ENCODE results near the gene ZNF74. TPM values are rescaled to one million over a fixed set of nuclear protein-coding genes. Genes with fewer than 3 reads are reported as not detected.
A peak's percentile ranks its signal among the peaks of the same experiment; 100 is the strongest.

Gene ZNF74
- total and polyA plus RNA-seq, 10 of the 15 experiments (the other 5 are each of a cell fraction or from before 2014, with no cell fraction given) = 0.37 to 9.3 (median 5.1) TPM

DNA sequence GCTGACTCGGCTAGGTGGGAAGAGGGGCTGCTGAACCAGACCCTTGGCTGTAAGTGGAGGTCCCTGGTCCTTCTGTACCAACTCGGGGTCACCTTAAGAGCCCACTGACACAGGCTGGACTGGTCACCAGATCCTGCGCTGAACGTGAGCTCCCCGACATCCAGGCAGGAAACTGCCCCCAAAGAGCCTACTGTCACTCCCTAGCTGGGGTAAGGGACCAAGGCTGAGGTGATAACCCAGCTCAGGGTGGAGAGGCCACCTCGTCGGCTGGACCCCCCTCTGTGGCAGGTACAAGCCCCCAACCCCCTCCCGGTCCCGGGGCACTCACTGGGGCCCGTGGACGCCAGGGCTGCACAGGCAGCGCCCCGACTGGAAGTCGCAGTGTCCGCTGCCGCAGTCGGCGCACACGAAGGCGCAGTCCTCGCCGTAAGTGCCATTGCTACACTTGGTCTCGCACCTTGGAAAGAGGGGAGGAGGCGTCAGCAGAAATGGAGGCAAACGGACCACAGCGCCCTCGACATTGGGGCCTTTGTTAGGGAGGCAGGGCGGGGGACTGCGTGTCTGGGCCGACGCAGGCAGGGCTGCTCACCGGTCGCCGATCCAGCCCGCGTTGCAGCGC is 36.3 kb downstream of the ZNF74 start:
- POLR2A ChIA-PET = no interaction called here
- RAD21 ChIA-PET (ENCODE audit: unreplicated experiment) = no interaction called here
- H3K27ac ChIP-seq (ENCODE audit: control insufficient read depth, insufficient read depth) = no peak overlapping the region
- no peaks in the 10 kb centered on the region for H3K79me2 ChIP-seq (ENCODE audit: control insufficient read depth, insufficient read depth, low read length)
- no peaks in the 10 kb centered on the region; the same call in 1 of the 2 replicates for H4K20me1 ChIP-seq (ENCODE audit: control insufficient read depth, insufficient read depth)
- no peaks in the 10 kb centered on the region for H3K36me3 ChIP-seq (ENCODE audit: control insufficient read depth in 2 of 2, insufficient read depth in 2 of 2, low read length in 1 of 2)
- intact Hi-C loops (cut with micrococcal nuclease; ENCODE audit: unreplicated experiment) = no loop called here
- H3K9ac ChIP-seq (ENCODE audit: control insufficient read depth, insufficient read depth, low read length) = no peak overlapping the region
- BruUV-seq (replicated peaks) = no TSS peak
- H3K4me2 ChIP-seq (ENCODE audit: control insufficient read depth, insufficient read depth) = 0 out of 2 replicates have a peak overlapping the region, but pooled peaks have one; percentile 41
- CTCF ChIA-PET = no interaction called here
- peak; percentile 8; the same call in 1 of the 3 replicates for ATAC-seq
- SMC1A ChIA-PET (ENCODE audit: uncharacterized antibody, unreplicated experiment) = interaction anchor here (1.5 kb wide), 1 partner anchor 24 kb away, joined by 3 read pairs; no protein-coding TSS in a partner anchor
- H3K4me3 ChIP-seq = no peak overlapping the region
- H2AFZ ChIP-seq (ENCODE audit: control insufficient read depth, low read depth, low read length) = no peak overlapping the region
- no peaks in the 10 kb centered on the region for H3K9me3 ChIP-seq (replicated peaks; ENCODE audit: control insufficient read depth, insufficient read depth, low read length)
- in situ Hi-C loops (cut with MboI) = no loop called here
- DNase-seq (ENCODE audit: low read depth, low spot score) = no peak
- FAIRE-seq = no peak
- peaks cover 5 to 21% of the 10 kb centered on the region in 2 experiments for H3K27me3 ChIP-seq (replicated peaks in 1 of 2; ENCODE audit: control insufficient read depth in 2 of 2, insufficient read depth in 2 of 2, low read length in 1 of 2)
- 40% methylated on average over 35 of the region's 37 CpGs for WGBS (ENCODE audit: insufficient coverage, insufficient replicate concordance, low lambda C conversion rate, missing lambda C conversion rate)
- no peak for TF ChIP-seq CREB1 (IDR thresholded peaks at IDR 0.05; ENCODE audit: low read depth)
- TF ChIP-seq EZH2 (IDR thresholded peaks at IDR 0.05; ENCODE audit: borderline replicate concordance, control insufficient read depth, low read depth, low read length) = no peak
- peaks cover 8% of the 10 kb centered on the region for H3K4me1 ChIP-seq (ENCODE audit: control insufficient read depth, insufficient read depth, low read length)

DNA sequence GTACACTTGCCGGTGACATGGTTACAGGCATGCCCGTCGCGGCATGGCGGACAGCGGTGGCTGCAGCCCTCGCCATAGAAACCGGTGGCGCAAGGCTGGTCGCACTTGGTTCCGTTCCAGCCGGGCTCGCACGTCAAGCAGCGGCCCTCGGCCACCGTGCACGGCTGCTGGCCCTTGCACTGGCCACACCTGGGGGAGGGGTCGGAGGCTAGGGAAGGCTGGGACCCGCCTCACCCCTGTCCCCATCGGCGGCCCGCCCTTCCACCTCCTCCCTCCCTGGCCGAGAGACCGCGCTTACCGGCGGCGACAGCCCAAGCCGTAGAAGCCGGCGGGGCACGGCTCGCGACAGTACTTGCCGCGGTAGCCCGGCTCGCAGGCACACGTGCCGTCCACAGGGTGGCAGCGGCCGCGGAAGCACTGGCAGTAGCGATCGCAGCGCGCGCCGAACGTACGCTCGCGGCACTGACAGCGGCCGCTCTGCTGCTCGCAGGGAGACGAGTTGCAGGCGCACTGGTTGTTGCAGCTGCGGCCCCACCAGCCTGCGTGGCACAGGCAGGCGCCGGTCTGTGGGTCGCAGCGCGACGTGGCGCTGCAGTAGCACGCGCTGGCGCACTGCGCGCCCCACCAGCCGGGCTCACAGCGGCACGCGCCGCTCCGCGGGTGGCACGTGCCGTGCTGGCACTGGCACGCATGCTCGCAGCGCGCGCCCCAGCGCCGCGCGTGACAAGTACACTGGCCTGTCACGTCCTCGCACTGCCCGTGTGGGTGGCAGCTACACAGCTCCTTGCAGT is 37.0 kb downstream of the ZNF74 start:
- Histone ChIP-seq H3K79me2 (ENCODE audit: control insufficient read depth, insufficient read depth, low read length) (no peaks in the 10 kb centered on the region), H3K27me3 (replicated peaks in 1 of 2; ENCODE audit: control insufficient read depth in 2 of 2, insufficient read depth in 2 of 2, low read length in 1 of 2) (peaks cover 5 to 25% of the 10 kb centered on the region in 2 experiments), H3K36me3 (ENCODE audit: control insufficient read depth in 2 of 2, insufficient read depth in 2 of 2, low read length in 1 of 2) (no peaks in the 10 kb centered on the region), H3K27ac (ENCODE audit: control insufficient read depth, insufficient read depth) (no peak overlapping the region), H2AFZ (ENCODE audit: control insufficient read depth, low read depth, low read length) (no peak overlapping the region), H3K9me3 (replicated peaks; ENCODE audit: control insufficient read depth, insufficient read depth, low read length) (no peaks in the 10 kb centered on the region), H3K4me2 (ENCODE audit: control insufficient read depth, insufficient read depth) (peak overlapping the region; percentile 41; the same call in 1 of the 2 replicates), H4K20me1 (ENCODE audit: control insufficient read depth, insufficient read depth) (no peaks in the 10 kb centered on the region; the same call in 1 of the 2 replicates), H3K9ac (ENCODE audit: control insufficient read depth, insufficient read depth, low read length) (no peak overlapping the region), H3K4me1 (ENCODE audit: control insufficient read depth, insufficient read depth, low read length) (peaks cover 8% of the 10 kb centered on the region), H3K4me3 (no peak overlapping the region)
- intact Hi-C loops (cut with micrococcal nuclease; ENCODE audit: unreplicated experiment) = no loop called here
- BruUV-seq (replicated peaks) = no TSS peak
- ATAC-seq = peak; percentile 66
- TF ChIP-seq HDAC6 (IDR thresholded peaks at IDR 0.05; ENCODE audit: unreplicated experiment) (peak; percentile 82), CHD2 (IDR thresholded peaks at IDR 0.05; ENCODE audit: borderline replicate concordance, low read depth, low read length) (no peak), MEF2B (IDR thresholded peaks at IDR 0.05; ENCODE audit: partially characterized antibody, poor library complexity, severe bottlenecking) (no peak), ZNF207 (IDR thresholded peaks at IDR 0.05; ENCODE audit: borderline replicate concordance) (no peak), BHLHE40 (IDR thresholded peaks at IDR 0.05; ENCODE audit: borderline replicate concordance in 1 of 2, low read depth in 2 of 2, low read length in 1 of 2) (peak; percentile 57 to 88), RAD51 (IDR thresholded peaks at IDR 0.05) (no peak)
- TF ChIP-seq, protein P1, sequence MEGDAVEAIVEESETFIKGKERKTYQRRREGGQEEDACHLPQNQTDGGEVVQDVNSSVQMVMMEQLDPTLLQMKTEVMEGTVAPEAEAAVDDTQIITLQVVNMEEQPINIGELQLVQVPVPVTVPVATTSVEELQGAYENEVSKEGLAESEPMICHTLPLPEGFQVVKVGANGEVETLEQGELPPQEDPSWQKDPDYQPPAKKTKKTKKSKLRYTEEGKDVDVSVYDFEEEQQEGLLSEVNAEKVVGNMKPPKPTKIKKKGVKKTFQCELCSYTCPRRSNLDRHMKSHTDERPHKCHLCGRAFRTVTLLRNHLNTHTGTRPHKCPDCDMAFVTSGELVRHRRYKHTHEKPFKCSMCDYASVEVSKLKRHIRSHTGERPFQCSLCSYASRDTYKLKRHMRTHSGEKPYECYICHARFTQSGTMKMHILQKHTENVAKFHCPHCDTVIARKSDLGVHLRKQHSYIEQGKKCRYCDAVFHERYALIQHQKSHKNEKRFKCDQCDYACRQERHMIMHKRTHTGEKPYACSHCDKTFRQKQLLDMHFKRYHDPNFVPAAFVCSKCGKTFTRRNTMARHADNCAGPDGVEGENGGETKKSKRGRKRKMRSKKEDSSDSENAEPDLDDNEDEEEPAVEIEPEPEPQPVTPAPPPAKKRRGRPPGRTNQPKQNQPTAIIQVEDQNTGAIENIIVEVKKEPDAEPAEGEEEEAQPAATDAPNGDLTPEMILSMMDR (IDR thresholded peaks at IDR 0.05 in 2 of 3, conservative IDR thresholded peaks at IDR 0.05 in 1 of 3; ENCODE audit: control insufficient read depth in 2 of 3, extremely low read depth in 1 of 3, insufficient read depth in 1 of 3, low read depth in 3 of 3, low read length in 3 of 3) = 0 out of 6 replicates have a peak, but pooled peaks of 2 of the 3 experiments have one; percentile 11 to 15
- WGBS (ENCODE audit: insufficient coverage, insufficient replicate concordance, low lambda C conversion rate, missing lambda C conversion rate) = 19% methylated on average over 71 of the region's 94 CpGs
- in situ Hi-C loops (cut with MboI) = no loop called here
- ChIA-PET RAD21 (ENCODE audit: unreplicated experiment) (no interaction called here), SMC1A (ENCODE audit: uncharacterized antibody, unreplicated experiment) (interaction anchor here (1.5 kb wide), 1 partner anchor 23 kb away, joined by 3 read pairs; no protein-coding TSS in a partner anchor), CTCF (no interaction called here), POLR2A (no interaction called here)
- no peak for FAIRE-seq
- DNase-seq (ENCODE audit: low read depth, low spot score) = no peak
